ENCODE results near the gene COX6B2. TPM values are rescaled to one million over a fixed set of nuclear protein-coding genes. Genes with fewer than 3 reads are reported as not detected.

The COX6B2 gene
- polyA plus RNA-seq, 4 donors: 0.07 to 0.09 TPM; not detected in 2

DNA sequence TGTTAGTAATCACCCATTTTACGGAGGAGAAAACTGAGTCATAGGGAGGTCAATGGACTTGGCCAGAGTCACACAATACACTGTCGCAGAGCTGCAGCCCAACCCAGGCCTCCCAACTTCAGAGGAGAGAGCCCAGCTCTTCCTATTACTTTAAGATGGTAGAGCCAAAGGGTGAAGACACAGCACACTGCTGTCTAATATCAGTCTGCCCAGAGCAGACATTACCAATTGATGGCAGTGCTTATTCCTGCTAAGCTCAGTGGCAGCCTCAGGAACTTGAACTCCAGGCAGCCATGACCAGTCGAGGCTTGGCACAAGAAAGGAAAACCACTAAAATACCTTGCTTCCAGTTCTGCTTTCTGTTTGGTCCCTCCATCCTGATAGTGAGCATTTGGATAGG, 47.8 kb downstream of the COX6B2 start:
- Histone ChIP-seq H3K4me1 (ENCODE audit: control insufficient read depth in 3 of 3, insufficient read depth in 2 of 3, low read depth in 1 of 3, low read length in 2 of 3) (peaks cover 0 to 3% (median 2%) of the 10 kb centered on the region in 3 donors), H3K9me3 (ENCODE audit: control insufficient read depth in 2 of 2, insufficient read depth in 1 of 2, low read depth in 1 of 2, low read length in 1 of 2) (peaks cover 0 to 12% of the 10 kb centered on the region in 2 donors), H3K36me3 (ENCODE audit: control insufficient read depth in 3 of 3, insufficient read depth in 2 of 3, low read depth in 1 of 3, low read length in 3 of 3) (peaks cover 0 to 33% (median 0%) of the 10 kb centered on the region in 3 donors), H3K27me3 (ENCODE audit: control insufficient read depth in 3 of 3, insufficient read depth in 3 of 3, low read length in 3 of 3) (no peaks in the 10 kb centered on the region), H3K27ac (ENCODE audit: low read depth in 1 of 3, low read length in 2 of 3) (no peak overlapping the region), H3K4me3 (ENCODE audit: low read depth in 1 of 3, low read length in 3 of 3) (no peak overlapping the region)
- WGBS, 3 donors: 65 to 77% (median 68%) methylated on average over 3 of the region's 3 CpGs
- no peak for DNase-seq
- no peak for FAIRE-seq

GRCh38 chr19:55305983-55306562, 48.4 kb downstream of the COX6B2 start:
- H3K36me3 ChIP-seq (ENCODE audit: control insufficient read depth in 3 of 3, insufficient read depth in 2 of 3, low read depth in 1 of 3, low read length in 3 of 3): peaks cover 0 to 26% (median 0%) of the 10 kb centered on the region in 3 donors
- FAIRE-seq: no peak
- WGBS, 3 donors: 87 to 90% (median 89%) methylated on average over 17 of the region's 17 CpGs

GRCh38 chr19:55305491-55305890, 49.0 kb downstream of the COX6B2 start:
- Histone ChIP-seq H3K27ac (ENCODE audit: low read depth in 1 of 3, low read length in 2 of 3) (no peak overlapping the region), H3K9me3 (ENCODE audit: control insufficient read depth in 2 of 2, insufficient read depth in 1 of 2, low read depth in 1 of 2, low read length in 1 of 2) (peaks cover 0 to 12% of the 10 kb centered on the region in 2 donors), H3K36me3 (ENCODE audit: control insufficient read depth in 3 of 3, insufficient read depth in 2 of 3, low read depth in 1 of 3, low read length in 3 of 3) (peaks cover 0 to 25% (median 0%) of the 10 kb centered on the region in 3 donors), H3K4me3 (ENCODE audit: low read depth in 1 of 3, low read length in 3 of 3) (no peak overlapping the region), H3K4me1 (ENCODE audit: control insufficient read depth in 3 of 3, insufficient read depth in 2 of 3, low read depth in 1 of 3, low read length in 2 of 3) (peaks cover 0 to 8% (median 2%) of the 10 kb centered on the region in 3 donors), H3K27me3 (ENCODE audit: control insufficient read depth in 3 of 3, insufficient read depth in 3 of 3, low read length in 3 of 3) (no peaks in the 10 kb centered on the region)
- 64 to 81% (median 73%) methylated on average over 9 of the region's 9 CpGs for WGBS, 3 donors
- FAIRE-seq: no peak
- DNase-seq: peak in 1 of 2 donors; percentile 49

More at GRCh38 chr19:55305983-55306562, 48.4 kb downstream of the COX6B2 start:
- Histone ChIP-seq H3K4me3 (ENCODE audit: low read depth in 1 of 3, low read length in 3 of 3) (no peak overlapping the region), H3K27ac (ENCODE audit: low read depth in 1 of 3, low read length in 2 of 3) (no peak overlapping the region), H3K9me3 (ENCODE audit: control insufficient read depth in 2 of 2, insufficient read depth in 1 of 2, low read depth in 1 of 2, low read length in 1 of 2) (peaks cover 0 to 12% of the 10 kb centered on the region in 2 donors), H3K4me1 (ENCODE audit: control insufficient read depth in 3 of 3, insufficient read depth in 2 of 3, low read depth in 1 of 3, low read length in 2 of 3) (peaks cover 0 to 8% (median 2%) of the 10 kb centered on the region in 3 donors), H3K27me3 (ENCODE audit: control insufficient read depth in 3 of 3, insufficient read depth in 3 of 3, low read length in 3 of 3) (no peaks in the 10 kb centered on the region)
- DNase-seq: no peak

GRCh38 chr19:55304980-55305379, 49.5 kb downstream of the COX6B2 start:
- H3K27me3 ChIP-seq (ENCODE audit: control insufficient read depth in 3 of 3, insufficient read depth in 3 of 3, low read length in 3 of 3): no peaks in the 10 kb centered on the region
- peaks cover 0 to 23% (median 0%) of the 10 kb centered on the region in 3 donors for H3K36me3 ChIP-seq (ENCODE audit: control insufficient read depth in 3 of 3, insufficient read depth in 2 of 3, low read depth in 1 of 3, low read length in 3 of 3)
- DNase-seq (peak in 1 of 2 donors; percentile 1), FAIRE-seq (no peak)
- H3K27ac ChIP-seq (ENCODE audit: low read depth in 1 of 3, low read length in 2 of 3): no peak overlapping the region
- WGBS, 3 donors: 78 to 82% (median 82%) methylated on average over 14 of the region's 14 CpGs
- H3K9me3 ChIP-seq (ENCODE audit: control insufficient read depth in 2 of 2, insufficient read depth in 1 of 2, low read depth in 1 of 2, low read length in 1 of 2): peaks cover 0 to 12% of the 10 kb centered on the region in 2 donors
- peaks cover 0 to 8% (median 2%) of the 10 kb centered on the region in 3 donors for H3K4me1 ChIP-seq (ENCODE audit: control insufficient read depth in 3 of 3, insufficient read depth in 2 of 3, low read depth in 1 of 3, low read length in 2 of 3)
- H3K4me3 ChIP-seq (ENCODE audit: low read depth in 1 of 3, low read length in 3 of 3): no peak overlapping the region

GRCh38 chr19:55304279-55304978, 50.1 kb downstream of the COX6B2 start:
- Histone ChIP-seq H3K4me1 (ENCODE audit: control insufficient read depth in 3 of 3, insufficient read depth in 2 of 3, low read depth in 1 of 3, low read length in 2 of 3) (peaks cover 0 to 8% (median 2%) of the 10 kb centered on the region in 3 donors), H3K4me3 (ENCODE audit: low read depth in 1 of 3, low read length in 3 of 3) (no peak overlapping the region), H3K36me3 (ENCODE audit: control insufficient read depth in 3 of 3, insufficient read depth in 2 of 3, low read depth in 1 of 3, low read length in 3 of 3) (peaks cover 0 to 19% (median 0%) of the 10 kb centered on the region in 3 donors), H3K27ac (ENCODE audit: low read depth in 1 of 3, low read length in 2 of 3) (no peak overlapping the region), H3K9me3 (ENCODE audit: control insufficient read depth in 2 of 2, insufficient read depth in 1 of 2, low read depth in 1 of 2, low read length in 1 of 2) (peaks cover 0 to 7% of the 10 kb centered on the region in 2 donors), H3K27me3 (ENCODE audit: control insufficient read depth in 3 of 3, insufficient read depth in 3 of 3, low read length in 3 of 3) (no peaks in the 10 kb centered on the region)
- WGBS, 3 donors: 89 to 93% (median 90%) methylated on average over 38 to 39 of the region's 39 CpGs
- DNase-seq: peak; percentile 32 to 62
- no peak for FAIRE-seq

DNA sequence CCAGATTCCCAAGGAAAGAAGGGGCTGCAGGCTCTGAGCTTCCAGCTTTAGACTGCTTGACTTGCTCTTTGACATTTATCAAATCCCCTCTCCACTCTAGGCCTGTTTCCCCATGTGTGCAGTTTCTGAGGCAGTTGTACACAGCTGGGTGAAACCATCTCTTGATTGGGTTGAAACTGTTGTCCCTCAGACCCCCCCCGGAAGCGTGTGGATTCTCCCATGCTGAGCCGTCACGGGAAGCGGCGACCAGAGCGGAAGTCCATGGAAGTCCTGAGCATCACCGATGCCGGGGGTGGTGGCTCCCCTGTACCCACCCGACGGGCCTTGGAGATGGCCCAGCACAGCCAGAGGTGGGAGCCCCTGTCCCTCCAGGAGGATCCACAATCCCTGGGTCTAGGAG, 51.0 kb downstream of the COX6B2 start:
- H3K27ac ChIP-seq (ENCODE audit: low read depth in 1 of 3, low read length in 2 of 3): no peak overlapping the region
- no peaks in the 10 kb centered on the region for H3K9me3 ChIP-seq (ENCODE audit: control insufficient read depth in 2 of 2, insufficient read depth in 1 of 2, low read depth in 1 of 2, low read length in 1 of 2)
- peaks cover 0 to 12% (median 0%) of the 10 kb centered on the region in 3 donors for H3K36me3 ChIP-seq (ENCODE audit: control insufficient read depth in 3 of 3, insufficient read depth in 2 of 3, low read depth in 1 of 3, low read length in 3 of 3)
- H3K4me1 ChIP-seq (ENCODE audit: control insufficient read depth in 3 of 3, insufficient read depth in 2 of 3, low read depth in 1 of 3, low read length in 2 of 3): peaks cover 0 to 8% (median 2%) of the 10 kb centered on the region in 3 donors
- 92 to 97% (median 96%) methylated on average over 11 of the region's 11 CpGs for WGBS, 3 donors
- H3K4me3 ChIP-seq (ENCODE audit: low read depth in 1 of 3, low read length in 3 of 3): no peak overlapping the region
- DNase-seq (peak in 1 of 2 donors; percentile 1), FAIRE-seq (no peak)
- no peaks in the 10 kb centered on the region for H3K27me3 ChIP-seq (ENCODE audit: control insufficient read depth in 3 of 3, insufficient read depth in 3 of 3, low read length in 3 of 3)

DNA sequence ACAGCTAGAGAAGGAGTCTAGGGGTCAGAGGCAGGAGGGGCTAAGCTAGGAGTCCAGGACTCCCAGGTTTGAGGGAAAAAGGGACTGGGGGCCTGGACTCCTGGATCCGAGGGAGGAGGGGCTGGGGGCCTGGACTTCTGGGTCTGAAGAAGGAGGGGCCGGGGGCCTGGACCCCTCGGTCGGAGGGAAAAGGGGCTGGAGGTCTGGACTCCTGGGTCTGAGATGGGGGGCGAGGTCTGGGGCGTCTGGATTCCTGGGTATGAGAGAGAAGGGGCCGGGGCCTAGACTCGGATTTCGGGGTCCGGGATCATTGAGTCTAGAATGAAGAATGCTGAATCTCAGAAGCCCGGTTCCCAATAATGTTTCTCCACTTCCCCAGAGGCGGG, 52.2 kb downstream of the COX6B2 start:
- Histone ChIP-seq H3K4me1 (ENCODE audit: control insufficient read depth in 3 of 3, insufficient read depth in 2 of 3, low read depth in 1 of 3, low read length in 2 of 3) (peaks cover 0 to 8% (median 2%) of the 10 kb centered on the region in 3 donors), H3K36me3 (ENCODE audit: control insufficient read depth in 3 of 3, insufficient read depth in 2 of 3, low read depth in 1 of 3, low read length in 3 of 3) (peaks cover 0 to 10% (median 0%) of the 10 kb centered on the region in 3 donors), H3K27ac (ENCODE audit: low read depth in 1 of 3, low read length in 2 of 3) (no peak overlapping the region), H3K4me3 (ENCODE audit: low read depth in 1 of 3, low read length in 3 of 3) (peak overlapping the region in 1 of 3 donors; percentile 19), H3K9me3 (ENCODE audit: control insufficient read depth in 2 of 2, insufficient read depth in 1 of 2, low read depth in 1 of 2, low read length in 1 of 2) (no peaks in the 10 kb centered on the region), H3K27me3 (ENCODE audit: control insufficient read depth in 3 of 3, insufficient read depth in 3 of 3, low read length in 3 of 3) (no peaks in the 10 kb centered on the region)
- no peak for DNase-seq
- WGBS, 3 donors: 69 to 76% (median 74%) methylated on average over 12 of the region's 12 CpGs
- FAIRE-seq: no peak

GRCh38 chr19:55301459-55302317, 52.8 kb downstream of the COX6B2 start:
- Histone ChIP-seq H3K9me3 (ENCODE audit: control insufficient read depth in 2 of 2, insufficient read depth in 1 of 2, low read depth in 1 of 2, low read length in 1 of 2) (no peaks in the 10 kb centered on the region), H3K27me3 (ENCODE audit: control insufficient read depth in 3 of 3, insufficient read depth in 3 of 3, low read length in 3 of 3) (no peaks in the 10 kb centered on the region), H3K4me3 (ENCODE audit: low read depth in 1 of 3, low read length in 3 of 3) (peak overlapping the region in 1 of 3 donors; percentile 37), H3K36me3 (ENCODE audit: control insufficient read depth in 3 of 3, insufficient read depth in 2 of 3, low read depth in 1 of 3, low read length in 3 of 3) (peaks cover 0 to 10% (median 0%) of the 10 kb centered on the region in 3 donors), H3K27ac (ENCODE audit: low read depth in 1 of 3, low read length in 2 of 3) (no peak overlapping the region), H3K4me1 (ENCODE audit: control insufficient read depth in 3 of 3, insufficient read depth in 2 of 3, low read depth in 1 of 3, low read length in 2 of 3) (peaks cover 0 to 8% (median 2%) of the 10 kb centered on the region in 3 donors)
- DNase-seq (peak; percentile 81 to 91), FAIRE-seq (no peak)
- 11 to 12% (median 11%) methylated on average over 35 to 42 of the region's 42 CpGs for WGBS, 3 donors

Data from small intestine (tissue), 7 donors.